ENCODE results near the gene SLC9C2. TPM values are rescaled to one million over a fixed set of nuclear protein-coding genes. Genes with fewer than 3 reads are reported as not detected.
"Not testable (repeated sequence)": the region's sequence is repeated elsewhere in the genome, so short reads cannot be mapped to it uniquely, and the experiment has no call there.

The SLC9C2 gene
- not detected for total RNA-seq

- Histone ChIP-seq H3K9me3 (no peaks in the 10 kb centered on the region), H3K27ac (no peak within 1 kb of the TSS), H3K27me3 (no peaks in the 10 kb centered on the region), H3K4me1 (no peaks in the 10 kb centered on the region), H3K4me3 (peak within 1 kb of the TSS; percentile 18 to 39 (median 19)), H3K36me3 (no peaks in the 10 kb centered on the region)
- intact Hi-C loops (cut with DNase I; ENCODE audit: low total_unique reads): no loop called here
- TF ChIP-seq POLR2AphosphoS5 (IDR thresholded peaks at IDR 0.05): no peak
- TF ChIP-seq POLR2A (IDR thresholded peaks at IDR 0.05): no peak
- TF ChIP-seq CTCF (IDR thresholded peaks at IDR 0.05): no peak
- DNase-seq (ENCODE audit: low spot score in 2 of 2): no peak
Observed at GRCh38 chr1:173603056-173603591, at the start of gene SLC9C2. TSS of gene SLC9C2 (minus strand) at chr1:173603072. CDS start at chr1:173601776, 1,296 bp downstream.

- intact Hi-C loops (cut with DNase I; ENCODE audit: low total_unique reads): no loop called here
- Histone ChIP-seq H3K27me3 (no peaks in the 10 kb centered on the region), H3K9me3 (peaks cover 0 to 5% of the 10 kb centered on the region in 2 donors), H3K4me1 (no peaks in the 10 kb centered on the region), H3K36me3 (no peaks in the 10 kb centered on the region), H3K27ac (no peak overlapping the region), H3K4me3 (no peak overlapping the region)
- no peak for TF ChIP-seq POLR2AphosphoS5 (IDR thresholded peaks at IDR 0.05)
- TF ChIP-seq CTCF (IDR thresholded peaks at IDR 0.05): no peak
- no peak for TF ChIP-seq POLR2A (IDR thresholded peaks at IDR 0.05)
- DNase-seq (ENCODE audit: low spot score in 2 of 2): no peak
Observed at GRCh38 chr1:173648880-173649605, 46.2 kb upstream of the SLC9C2 start.

GRCh38 chr1:173646656-173647055 lies 43.8 kb upstream of the SLC9C2 start:
- Histone ChIP-seq H3K27me3 (no peaks in the 10 kb centered on the region), H3K9me3 (no peaks in the 10 kb centered on the region), H3K36me3 (no peaks in the 10 kb centered on the region), H3K4me3 (no peak overlapping the region), H3K4me1 (no peaks in the 10 kb centered on the region), H3K27ac (no peak overlapping the region)
- intact Hi-C loops (cut with DNase I; ENCODE audit: low total_unique reads): no loop called here
- DNase-seq (ENCODE audit: low spot score in 2 of 2): no peak
- TF ChIP-seq POLR2AphosphoS5 (IDR thresholded peaks at IDR 0.05) (no peak), POLR2A (IDR thresholded peaks at IDR 0.05) (no peak), CTCF (IDR thresholded peaks at IDR 0.05) (no peak)

- intact Hi-C loops (cut with DNase I; ENCODE audit: low total_unique reads); H3K9me3 ChIP-seq; DNase-seq (ENCODE audit: low spot score in 2 of 2); H3K27me3 ChIP-seq; H3K36me3 ChIP-seq; H3K4me1 ChIP-seq; H3K4me3 ChIP-seq; H3K27ac ChIP-seq: not testable (repeated sequence)
Observed at GRCh38 chr1:173642450-173643139, 39.7 kb upstream of the SLC9C2 start.

- TF ChIP-seq POLR2A (IDR thresholded peaks at IDR 0.05) (no peak), CTCF (IDR thresholded peaks at IDR 0.05) (no peak), POLR2AphosphoS5 (IDR thresholded peaks at IDR 0.05) (no peak)
- Histone ChIP-seq H3K4me1 (no peaks in the 10 kb centered on the region), H3K36me3 (no peaks in the 10 kb centered on the region), H3K4me3 (no peak overlapping the region), H3K27ac (no peak overlapping the region), H3K27me3 (no peaks in the 10 kb centered on the region), H3K9me3 (peaks cover 0 to 8% of the 10 kb centered on the region in 2 donors)
- no peak for DNase-seq (ENCODE audit: low spot score in 2 of 2)
- intact Hi-C loops (cut with DNase I; ENCODE audit: low total_unique reads): no loop called here
Observed at GRCh38 chr1:173639102-173639501, 36.2 kb upstream of the SLC9C2 start.
